CD14-positive monocyte (primary cell): Measurements from ENCODE around the gene TSPOAP1. TPM values are rescaled to one million over a fixed set of nuclear protein-coding genes. Genes with fewer than 3 reads are reported as not detected.

ENCODE experiments used
- DNase-seq, 3 donors: peaks; one replicate each; pipeline ENCODE4 v3.0.0-alpha.2; 2011 to 2022
- H2AFZ ChIP-seq: 2 replicates; pipeline ENCODE4 v1.6.0; 2012; ENCODE audit warnings: mild to moderate bottlenecking, low read depth, low read length, inconsistent platforms; ENCODE audit not compliant: insufficient read depth, poor library complexity, severe bottlenecking
- H3K27ac ChIP-seq, 2 donors: 1 replicate in 1 of 2; 2 replicates in 1 of 2; pipeline ENCODE4 v1.5.1; 2012 to 2013; ENCODE audit warnings: low read length in 2 of 2, control low read depth in 1 of 2, inconsistent platforms in 1 of 2, low read depth in 1 of 2, mild to moderate bottlenecking in 1 of 2
- H3K27me3 ChIP-seq, 2 donors: one replicate each; pipeline versions ENCODE4 v1.6.0 to v1.6.1; 2011 to 2013; ENCODE audit warnings: low read length in 2 of 2; ENCODE audit not compliant: control insufficient read depth in 2 of 2, insufficient read depth in 2 of 2
- H3K36me3 ChIP-seq, 2 donors: replicated peaks in 1 of 2; 1 replicate in 1 of 2; 2 replicates in 1 of 2; pipeline versions ENCODE4 v1.5.1 to v1.6.1; 2012 to 2013; ENCODE audit warnings: low read length in 2 of 2, control low read depth in 1 of 2, inconsistent platforms in 1 of 2, mild to moderate bottlenecking in 1 of 2; ENCODE audit not compliant: insufficient read depth in 2 of 2, control insufficient read depth in 1 of 2
- H3K4me1 ChIP-seq, 2 donors: 1 replicate in 1 of 2; 2 replicates in 1 of 2; pipeline versions ENCODE4 v1.5.1 to v1.6.1; 2012 to 2013; ENCODE audit warnings: low read length in 2 of 2, control low read depth in 1 of 2, inconsistent platforms in 1 of 2, mild to moderate bottlenecking in 1 of 2, moderate library complexity in 1 of 2; ENCODE audit not compliant: insufficient read depth in 2 of 2, control insufficient read depth in 1 of 2
- H3K4me2 ChIP-seq: replicated peaks from 2 replicates; pipeline ENCODE3; 2012; ENCODE audit warnings: low read length, moderate library complexity, mild to moderate bottlenecking; ENCODE audit not compliant: poor library complexity, severe bottlenecking; ENCODE audit errors: extremely low read depth
- H3K4me3 ChIP-seq, 3 experiments: fragments of 200-600 bp in 1 of 3; sonication (generic) in 1 of 3; replicated peaks in 1 of 3; 1 replicate in 2 of 3; 2 replicates in 1 of 3; pipeline ENCODE4 v1.5.1; 2011 to 2013; ENCODE audit warnings: low read length in 3 of 3, mild to moderate bottlenecking in 3 of 3, control low read depth in 2 of 3, low read depth in 2 of 3, inconsistent platforms in 1 of 3, moderate library complexity in 1 of 3
- H3K79me2 ChIP-seq: 2 replicates; pipeline ENCODE4 v1.6.0; 2012; ENCODE audit warnings: mild to moderate bottlenecking, control low read depth, inconsistent platforms, low read length, moderate library complexity; ENCODE audit not compliant: insufficient read depth
- H3K9ac ChIP-seq: 2 replicates; pipeline ENCODE4 v1.6.0; 2017; ENCODE audit warnings: low read length, mild to moderate bottlenecking; ENCODE audit not compliant: insufficient read depth, poor library complexity, severe bottlenecking
- H3K9me3 ChIP-seq, 2 donors: replicated peaks in 1 of 2; 1 replicate in 1 of 2; 2 replicates in 1 of 2; pipeline versions ENCODE4 v1.5.1 to v1.6.1; 2012 to 2013; ENCODE audit warnings: low read length in 2 of 2, control low read depth in 1 of 2; ENCODE audit not compliant: control insufficient read depth in 1 of 2, insufficient read depth in 1 of 2
- H4K20me1 ChIP-seq: 2 replicates; pipeline ENCODE4 v1.6.0; 2012; ENCODE audit warnings: mild to moderate bottlenecking, low read length, control low read depth, moderate library complexity; ENCODE audit not compliant: insufficient read depth
- H3K27ac Mint-ChIP-seq, 7 donors: one replicate each; pipeline ENCODE4 v1.8.0; 2020; ENCODE audit warnings: mild to moderate bottlenecking in 7 of 7, mixed read lengths in 7 of 7, moderate library complexity in 6 of 7, inconsistent platforms in 2 of 7
- H3K27me3 Mint-ChIP-seq, 3 donors: one replicate each; pipeline ENCODE4 v1.8.0; 2021 to 2022; ENCODE audit warnings: low read depth in 3 of 3, mild to moderate bottlenecking in 3 of 3, mixed read lengths in 3 of 3, moderate library complexity in 3 of 3, inconsistent platforms in 1 of 3
- H3K36me3 Mint-ChIP-seq, 2 donors: one replicate each; pipeline ENCODE4 v1.8.0; 2020; ENCODE audit warnings: mixed read lengths in 2 of 2, inconsistent platforms in 1 of 2, mild to moderate bottlenecking in 1 of 2
- H3K4me1 Mint-ChIP-seq: one replicate; pipeline ENCODE4 v1.8.0; 2020; ENCODE audit warnings: mild to moderate bottlenecking, mixed read lengths
- H3K4me3 Mint-ChIP-seq, 2 donors: one replicate each; pipeline ENCODE4 v1.8.0; 2020; ENCODE audit warnings: mild to moderate bottlenecking in 2 of 2, mixed read lengths in 2 of 2, moderate library complexity in 1 of 2
- H3K9me3 Mint-ChIP-seq, 7 donors: one replicate each; pipeline ENCODE4 v1.8.0; 2020 to 2022; ENCODE audit warnings: mixed read lengths in 7 of 7, mild to moderate bottlenecking in 6 of 7, moderate library complexity in 6 of 7, inconsistent platforms in 2 of 7
- WGBS: methylation state at CpG from one replicate; pipeline ENCODE4 v1.1.5; 2013; ENCODE audit warnings: missing lambda C conversion rate; ENCODE audit not compliant: insufficient coverage; 5-methylcytosine and 5-hydroxymethylcytosine counted together
- intact Hi-C, 2 donors: fragments of 100-400 bp; cut with micrococcal nuclease; formaldehyde crosslinking; loops; one replicate each; pipeline versions ENCODE4 v1.15.0 to v1.15.1; 2023
- polyA plus RNA-seq, 3 donors: library from polyadenylated mRNA; depleted of rRNA in 1 of 3; unstranded in 2 of 3; stranded (reverse) in 1 of 3; fragments of 300-500 nt in 2 of 3; fragments of >200 nt in 1 of 3; fragmentation: Illumina TruSeq in 2 of 3; gene quantifications; 1 replicate in 2 of 3; 2 replicates in 1 of 3; pipeline ENCODE4 v1.2.3, GENCODE V29; 2012 to 2021
- TF ChIP-seq, protein P1 (sequence below): fragments of 200-600 bp; IDR thresholded peaks from one replicate; pipeline ENCODE4 v1.8.0; 2022; ENCODE audit warnings: antibody characterized with exemption, mild to moderate bottlenecking

Gene TSPOAP1
- polyA plus RNA-seq, 3 donors = 0.10 to 14.0 (median 0.18) TPM

DNA sequence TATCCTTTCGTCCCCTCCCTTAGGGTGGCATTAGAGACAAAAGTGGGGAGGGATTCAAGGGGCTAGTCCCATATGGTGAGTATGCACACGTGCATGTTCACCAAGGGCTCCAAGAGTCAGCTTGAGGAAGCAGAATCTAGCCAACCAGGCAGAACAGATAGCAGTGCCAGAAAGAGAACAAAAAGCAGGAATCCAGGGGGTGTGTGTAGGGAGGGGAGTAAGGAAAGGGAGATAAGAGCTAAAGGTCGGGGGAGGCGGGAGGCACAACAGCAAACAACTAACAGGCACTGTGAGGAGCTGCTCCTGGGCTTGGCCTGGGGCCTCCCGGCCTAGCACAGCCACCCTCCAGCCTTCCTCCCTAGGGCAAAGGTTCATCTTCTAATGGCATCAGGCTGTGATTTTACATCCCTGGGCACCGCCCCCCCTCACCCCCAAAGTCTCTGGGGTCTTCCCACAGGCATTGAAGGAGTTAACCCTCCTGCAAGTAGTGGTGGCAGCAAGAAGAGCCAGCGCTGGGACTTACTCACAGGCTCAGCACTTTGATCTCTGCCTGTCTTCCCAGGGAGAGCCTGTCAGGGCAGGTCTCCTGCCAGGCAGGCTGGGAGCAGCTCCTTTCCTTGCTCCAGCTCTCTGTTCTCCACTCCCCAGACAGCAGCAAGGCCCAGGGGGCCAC is 35.8 kb upstream of the TSPOAP1 start:
- H3K4me3 Mint-ChIP-seq = no peak overlapping the region
- peaks cover 4 to 18% (median 14%) of the 10 kb centered on the region in 3 donors for H3K27me3 Mint-ChIP-seq
- no peaks in the 10 kb centered on the region for H3K27me3 ChIP-seq
- H3K4me3 ChIP-seq = no peak overlapping the region
- H2AFZ ChIP-seq = no peak overlapping the region
- H3K27ac ChIP-seq = no peak overlapping the region
- H3K4me1 Mint-ChIP-seq = peaks cover 1% of the 10 kb centered on the region
- no peak for DNase-seq
- TF ChIP-seq, protein P1, sequence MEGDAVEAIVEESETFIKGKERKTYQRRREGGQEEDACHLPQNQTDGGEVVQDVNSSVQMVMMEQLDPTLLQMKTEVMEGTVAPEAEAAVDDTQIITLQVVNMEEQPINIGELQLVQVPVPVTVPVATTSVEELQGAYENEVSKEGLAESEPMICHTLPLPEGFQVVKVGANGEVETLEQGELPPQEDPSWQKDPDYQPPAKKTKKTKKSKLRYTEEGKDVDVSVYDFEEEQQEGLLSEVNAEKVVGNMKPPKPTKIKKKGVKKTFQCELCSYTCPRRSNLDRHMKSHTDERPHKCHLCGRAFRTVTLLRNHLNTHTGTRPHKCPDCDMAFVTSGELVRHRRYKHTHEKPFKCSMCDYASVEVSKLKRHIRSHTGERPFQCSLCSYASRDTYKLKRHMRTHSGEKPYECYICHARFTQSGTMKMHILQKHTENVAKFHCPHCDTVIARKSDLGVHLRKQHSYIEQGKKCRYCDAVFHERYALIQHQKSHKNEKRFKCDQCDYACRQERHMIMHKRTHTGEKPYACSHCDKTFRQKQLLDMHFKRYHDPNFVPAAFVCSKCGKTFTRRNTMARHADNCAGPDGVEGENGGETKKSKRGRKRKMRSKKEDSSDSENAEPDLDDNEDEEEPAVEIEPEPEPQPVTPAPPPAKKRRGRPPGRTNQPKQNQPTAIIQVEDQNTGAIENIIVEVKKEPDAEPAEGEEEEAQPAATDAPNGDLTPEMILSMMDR = no peak
- H3K79me2 ChIP-seq = no peaks in the 10 kb centered on the region
- H3K36me3 ChIP-seq = no peaks in the 10 kb centered on the region
- H3K9me3 ChIP-seq = no peaks in the 10 kb centered on the region
- no peaks in the 10 kb centered on the region for H3K4me1 ChIP-seq
- H3K36me3 Mint-ChIP-seq = no peaks in the 10 kb centered on the region
- H4K20me1 ChIP-seq = no peaks in the 10 kb centered on the region
- no peaks in the 10 kb centered on the region for H3K9me3 Mint-ChIP-seq
- no peak overlapping the region for H3K27ac Mint-ChIP-seq
- no peak overlapping the region for H3K9ac ChIP-seq
- intact Hi-C loops = loop anchor here (5.0 to 10.0 kb wide), 2 partner anchors 37 to 50 kb away; partner anchors contain the start of gene TSPOAP1 (in 1 of the 2)
- H3K4me2 ChIP-seq = no peak overlapping the region
- 85% methylated on average over 7 of the region's 7 CpGs for WGBS

DNA sequence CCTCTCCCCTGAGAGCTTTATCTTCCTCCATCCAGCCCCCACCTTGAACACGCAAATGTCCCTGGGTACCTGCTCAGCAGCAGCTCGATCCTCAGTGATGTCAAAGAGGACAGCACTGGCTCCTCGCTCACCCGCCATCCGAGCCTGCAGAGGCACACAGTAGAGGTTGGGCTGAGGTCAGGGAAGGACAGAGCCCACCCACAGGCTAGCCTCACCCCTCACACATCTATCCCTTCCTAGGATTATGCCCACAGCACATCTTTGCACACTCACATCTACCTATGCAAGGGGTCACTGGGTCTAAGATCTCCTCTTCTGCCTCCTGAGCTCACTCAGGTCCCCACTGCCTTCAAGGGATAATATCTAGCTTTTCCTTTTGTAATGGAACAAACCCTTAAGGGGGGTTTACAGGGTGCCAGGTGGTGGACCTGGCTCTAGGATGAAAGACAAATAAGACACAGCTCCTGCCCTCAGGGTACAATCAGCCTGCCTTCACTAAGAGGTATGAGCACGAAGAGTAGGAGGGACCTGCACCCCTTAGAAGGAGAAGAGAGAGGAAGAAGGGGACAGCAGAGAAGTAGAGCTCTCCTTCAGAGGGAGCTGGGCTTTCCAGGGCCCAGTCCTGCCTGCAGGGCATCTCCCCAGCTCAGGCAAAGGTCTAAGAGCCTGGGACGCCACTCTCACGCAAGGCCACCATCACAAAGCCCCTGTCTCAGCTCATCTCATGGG is 35.0 kb upstream of the TSPOAP1 start:
- Mint-ChIP-seq H3K4me1 (no peaks in the 10 kb centered on the region), H3K36me3 (no peaks in the 10 kb centered on the region), H3K27ac (no peak overlapping the region), H3K4me3 (no peak overlapping the region), H3K9me3 (no peaks in the 10 kb centered on the region), H3K27me3 (peaks cover 4 to 18% (median 14%) of the 10 kb centered on the region in 3 donors)
- no peaks in the 10 kb centered on the region for H3K27me3 ChIP-seq
- H3K4me1 ChIP-seq = no peaks in the 10 kb centered on the region
- intact Hi-C loops = loop anchor here (5.0 to 10.0 kb wide), 2 partner anchors 36 to 49 kb away; partner anchors contain the start of gene TSPOAP1 (in 1 of the 2)
- no peak overlapping the region for H3K4me3 ChIP-seq
- H3K9ac ChIP-seq = no peak overlapping the region
- H3K4me2 ChIP-seq = no peak overlapping the region
- 93% methylated on average over 3 of the region's 8 CpGs for WGBS
- H3K79me2 ChIP-seq = no peaks in the 10 kb centered on the region
- H4K20me1 ChIP-seq = no peaks in the 10 kb centered on the region
- no peak for DNase-seq
- H3K36me3 ChIP-seq = no peaks in the 10 kb centered on the region
- H3K27ac ChIP-seq = no peak overlapping the region
- H3K9me3 ChIP-seq = no peaks in the 10 kb centered on the region
- TF ChIP-seq, protein P1 = no peak
- no peak overlapping the region for H2AFZ ChIP-seq
